ENCODE data around the gene CENPV. TPM values are rescaled to one million over a fixed set of nuclear protein-coding genes. Genes with fewer than 3 reads are reported as not detected.
"Not testable (repeated sequence)": the region's sequence is repeated elsewhere in the genome, so short reads cannot be mapped to it uniquely, and the experiment has no call there.

The CENPV gene
- total and polyA plus RNA-seq, 10 of the 15 experiments (the other 5 are each of a cell fraction or from before 2014, with no cell fraction given): 22.5 to 98.6 (median 80.8) TPM

GRCh38 chr17:16297367-16298139 lies 55.7 kb downstream of the CENPV start (continued):
- no peak for TF ChIP-seq NFIC (IDR thresholded peaks at IDR 0.05; ENCODE audit: low read depth, low read length)
- no peak for TF ChIP-seq SKIL (IDR thresholded peaks at IDR 0.05; ENCODE audit: low read depth, poor library complexity, severe bottlenecking)
- TF ChIP-seq RUNX3 (IDR thresholded peaks at IDR 0.05; ENCODE audit: low read length): no peak
- TF ChIP-seq CHD4 (IDR thresholded peaks at IDR 0.05): no peak

GRCh38 chr17:16296072-16296471 lies 57.2 kb downstream of the CENPV start:
- 0 out of 3 replicates have a peak, but pooled peaks have one; percentile 32 for ATAC-seq
- H3K4me3 ChIP-seq; in situ Hi-C loops (cut with MboI); H3K4me2 ChIP-seq (ENCODE audit: control insufficient read depth, insufficient read depth); H3K9me3 ChIP-seq (replicated peaks; ENCODE audit: control insufficient read depth, insufficient read depth, low read length); H3K79me2 ChIP-seq (ENCODE audit: control insufficient read depth, insufficient read depth, low read length); H3K27me3 ChIP-seq (replicated peaks in 1 of 2; ENCODE audit: control insufficient read depth in 2 of 2, insufficient read depth in 2 of 2, low read length in 1 of 2); H2AFZ ChIP-seq (ENCODE audit: control insufficient read depth, low read depth, low read length); FAIRE-seq; H4K20me1 ChIP-seq (ENCODE audit: control insufficient read depth, insufficient read depth); BruUV-seq (replicated peaks); H3K36me3 ChIP-seq (ENCODE audit: control insufficient read depth in 2 of 2, insufficient read depth in 2 of 2, low read length in 1 of 2); DNase-seq (ENCODE audit: low read depth, low spot score); H3K27ac ChIP-seq (ENCODE audit: control insufficient read depth, insufficient read depth); H3K9ac ChIP-seq (ENCODE audit: control insufficient read depth, insufficient read depth, low read length); H3K4me1 ChIP-seq (ENCODE audit: control insufficient read depth, insufficient read depth, low read length); intact Hi-C loops (cut with micrococcal nuclease; ENCODE audit: unreplicated experiment): not testable (repeated sequence)
- ChIA-PET SMC1A (ENCODE audit: uncharacterized antibody, unreplicated experiment) (interaction anchor here (1.5 to 3.5 kb wide), 3 partner anchors 8 to 45 kb away, joined by 5 to 16 read pairs (median 9); no protein-coding TSS in a partner anchor), RAD21 (ENCODE audit: unreplicated experiment) (interaction anchor here (0.8 to 1.1 kb wide), 2 partner anchors 10 to 79 kb away, joined by 3 to 5 read pairs; partner anchors contain the start of gene PIGL), POLR2A (interaction anchor here (0.9 to 1.7 kb wide), 2 partner anchors 10 to 44 kb away, joined by 4 read pairs; no protein-coding TSS in a partner anchor), CTCF (interaction anchor here (1.0 to 6.4 kb wide), 4 partner anchors 7 to 68 kb away, joined by 3 to 30 read pairs (median 4); no protein-coding TSS in a partner anchor)
- TF ChIP-seq JUNB (IDR thresholded peaks at IDR 0.05) (peak; percentile 57), RUNX3 (IDR thresholded peaks at IDR 0.05; ENCODE audit: low read length) (peak; percentile 73), TCF7 (IDR thresholded peaks at IDR 0.05; ENCODE audit: borderline replicate concordance) (0 out of 2 replicates have a peak, but pooled peaks have one; percentile 20)
- WGBS (ENCODE audit: insufficient coverage, insufficient replicate concordance, low lambda C conversion rate, missing lambda C conversion rate): 63% methylated on average over 3 of the region's 3 CpGs
